Activated CD4-positive, alpha-beta memory T cell treated with anti-CD3 and anti-CD28 coated beads for 36 hours (primary cell): Measurements from ENCODE around the gene GARNL3. TPM values are rescaled to one million over a fixed set of nuclear protein-coding genes. Genes with fewer than 3 reads are reported as not detected.

Experiments used
- CTCF ChIA-PET: fragments of 350-600 bp; sonication (Branson Sonifier 250); formaldehyde crosslinking; loops from one replicate; lab custom pipeline; 2021; ENCODE audit warnings: antibody characterized with exemption, inconsistent platforms; lab: Charles Lee
- POLR2A ChIA-PET: fragments of 350-600 bp; sonication (Branson Sonifier 250); formaldehyde crosslinking; loops from one replicate; lab custom pipeline; 2021; ENCODE audit warnings: antibody characterized with exemption; lab: Charles Lee
- DNase-seq: peaks from one replicate; pipeline ENCODE4 v3.0.0-alpha.2; 2020
- H3K27ac Mint-ChIP-seq: one replicate; pipeline ENCODE4 v1.8.0; 2021; ENCODE audit warnings: mixed read lengths
- H3K27me3 Mint-ChIP-seq: one replicate; pipeline ENCODE4 v1.8.0; 2021; ENCODE audit warnings: mixed read lengths
- H3K36me3 Mint-ChIP-seq: one replicate; pipeline ENCODE4 v1.8.0; 2021; ENCODE audit warnings: mixed read lengths
- H3K4me1 Mint-ChIP-seq: one replicate; pipeline ENCODE4 v1.8.0; 2021; ENCODE audit warnings: low read depth, mixed read lengths
- H3K4me3 Mint-ChIP-seq: one replicate; pipeline ENCODE4 v1.8.0; 2021; ENCODE audit warnings: mild to moderate bottlenecking, mixed read lengths
- H3K9me3 Mint-ChIP-seq: one replicate; pipeline ENCODE4 v1.8.0; 2021; ENCODE audit warnings: mixed read lengths
- intact Hi-C: fragments of 100-400 bp; cut with micrococcal nuclease; formaldehyde crosslinking; loops from one replicate; pipeline ENCODE4 v1.15.1; 2023
- total RNA-seq, 2 experiments: library from RNA; stranded (reverse); gene quantifications; one replicate each; pipeline ENCODE4 v1.2.3, GENCODE V29; 2021

GARNL3 gene
- total RNA-seq, 2 experiments from 2014 or later = 3.5 to 3.9 TPM

DNA sequence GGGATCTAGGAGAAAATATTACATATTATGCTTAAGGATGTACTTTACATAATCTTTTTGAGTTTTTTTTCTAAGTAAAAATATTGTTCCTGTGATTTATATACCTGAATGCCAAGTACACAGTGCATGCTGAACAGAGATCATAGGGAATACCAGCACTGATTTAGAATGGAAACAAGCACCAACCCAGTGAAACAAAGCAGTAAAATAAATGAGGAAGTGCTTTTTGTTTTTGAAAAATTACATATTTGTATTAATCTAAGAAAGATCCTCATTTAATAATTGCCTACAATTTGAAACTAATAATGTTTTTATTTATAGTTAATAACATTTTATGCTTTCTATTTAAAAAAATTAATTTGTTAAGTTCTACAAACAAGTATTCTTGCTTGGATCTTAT is 18.0 kb downstream of the GARNL3 start:
- Mint-ChIP-seq H3K27ac (no peak overlapping the region), H3K4me3 (no peak overlapping the region), H3K9me3 (no peaks in the 10 kb centered on the region), H3K4me1 (peaks cover 7% of the 10 kb centered on the region), H3K36me3 (no peaks in the 10 kb centered on the region), H3K27me3 (peaks cover 1% of the 10 kb centered on the region)
- intact Hi-C loops = no loop called here
- DNase-seq = no peak
- ChIA-PET POLR2A (no interaction called here), CTCF (no interaction called here)

DNA sequence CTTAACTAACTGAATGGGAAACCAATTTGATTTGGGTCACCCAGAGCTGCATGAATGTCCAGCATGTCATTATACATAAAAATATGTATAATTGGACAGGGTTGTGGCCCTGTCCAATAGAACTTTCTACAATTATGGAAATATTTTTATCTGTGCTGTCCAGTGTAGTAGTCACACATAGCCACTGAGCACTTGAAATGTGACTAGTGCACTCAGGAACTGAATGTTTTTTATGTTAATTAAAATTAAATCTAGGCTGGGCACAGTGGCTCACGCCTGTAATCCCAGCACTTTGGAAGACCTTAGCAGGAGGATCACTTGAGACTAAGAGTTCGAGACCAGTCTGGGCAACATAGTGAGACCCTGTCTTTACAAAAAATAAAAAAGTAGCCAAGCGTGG is 18.6 kb downstream of the GARNL3 start:
- no peak overlapping the region for H3K27ac Mint-ChIP-seq
- no peaks in the 10 kb centered on the region for H3K9me3 Mint-ChIP-seq
- H3K27me3 Mint-ChIP-seq = peaks cover 4% of the 10 kb centered on the region
- ChIA-PET CTCF (interaction anchor here (1.0 kb wide), 1 partner anchor 12 kb away, joined by 3 read pairs; no protein-coding TSS in a partner anchor), POLR2A (no interaction called here)
- H3K36me3 Mint-ChIP-seq = no peaks in the 10 kb centered on the region
- H3K4me3 Mint-ChIP-seq = no peak overlapping the region
- intact Hi-C loops = no loop called here
- H3K4me1 Mint-ChIP-seq = peaks cover 7% of the 10 kb centered on the region
- DNase-seq = no peak

DNA sequence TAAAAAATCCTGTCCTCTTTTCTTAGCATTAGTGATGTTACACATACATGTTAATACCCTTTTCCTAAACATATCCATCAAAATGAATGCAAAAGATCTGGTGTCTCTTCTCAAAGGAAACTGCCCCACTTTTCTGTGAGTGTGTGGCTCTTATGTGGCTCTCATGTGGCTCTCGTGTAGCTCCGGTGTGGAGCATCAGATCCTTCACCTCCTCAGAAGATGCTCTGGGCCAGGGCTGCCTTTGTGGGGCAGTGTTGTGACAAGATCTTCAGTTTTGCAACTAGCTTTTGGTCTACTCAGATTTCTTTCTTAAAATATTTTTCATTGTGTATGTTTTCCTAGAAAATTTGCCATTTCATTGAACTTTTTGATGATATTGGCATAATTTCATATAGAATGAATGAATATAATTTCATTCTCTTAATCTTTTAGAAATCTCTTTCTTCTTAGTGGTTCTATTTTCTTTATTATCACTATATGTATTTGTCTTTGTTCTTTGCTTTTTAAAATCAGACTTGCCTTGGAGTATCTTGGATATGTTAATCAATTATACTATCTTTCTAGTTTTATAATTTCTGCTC is 19.4 kb downstream of the GARNL3 start:
- Mint-ChIP-seq H3K4me1 (no peaks in the 10 kb centered on the region), H3K36me3 (no peaks in the 10 kb centered on the region), H3K27ac (no peak overlapping the region), H3K9me3 (no peaks in the 10 kb centered on the region), H3K4me3 (no peak overlapping the region), H3K27me3 (peaks cover 6% of the 10 kb centered on the region)
- POLR2A ChIA-PET = interaction anchor here (0.6 kb wide), 1 partner anchor 104 kb away, joined by 3 read pairs; no protein-coding TSS in a partner anchor
- CTCF ChIA-PET = interaction anchor here (0.7 to 1.1 kb wide), 4 partner anchors 12 to 171 kb away, joined by 3 read pairs; no protein-coding TSS in a partner anchor
- DNase-seq = peak; percentile 39
- intact Hi-C loops = no loop called here

DNA sequence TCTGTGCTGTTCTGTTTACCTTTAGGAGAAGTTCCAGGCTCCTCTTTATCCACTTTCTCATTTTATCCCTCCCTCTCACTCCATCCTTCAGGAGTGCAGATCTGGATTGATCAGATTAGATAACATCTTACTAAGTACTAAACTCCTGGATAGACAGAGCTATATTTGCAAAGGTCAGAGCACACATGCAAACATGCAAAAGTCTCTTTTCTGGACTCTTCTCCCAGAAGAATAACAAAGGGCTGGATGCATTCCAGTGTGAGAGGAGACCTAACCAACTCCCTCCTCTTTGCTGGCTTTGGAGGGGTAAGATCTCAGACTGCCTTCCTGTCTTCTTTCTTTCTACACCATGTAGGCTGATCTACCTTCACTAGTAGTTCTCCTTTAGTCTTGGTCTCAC is 21.4 kb downstream of the GARNL3 start:
- Mint-ChIP-seq H3K4me1 (no peaks in the 10 kb centered on the region), H3K36me3 (no peaks in the 10 kb centered on the region), H3K27ac (no peak overlapping the region), H3K9me3 (no peaks in the 10 kb centered on the region), H3K4me3 (no peak overlapping the region), H3K27me3 (peaks cover 10% of the 10 kb centered on the region)
- POLR2A ChIA-PET = no interaction called here
- intact Hi-C loops = no loop called here
- CTCF ChIA-PET = no interaction called here
- DNase-seq = no peak

DNA sequence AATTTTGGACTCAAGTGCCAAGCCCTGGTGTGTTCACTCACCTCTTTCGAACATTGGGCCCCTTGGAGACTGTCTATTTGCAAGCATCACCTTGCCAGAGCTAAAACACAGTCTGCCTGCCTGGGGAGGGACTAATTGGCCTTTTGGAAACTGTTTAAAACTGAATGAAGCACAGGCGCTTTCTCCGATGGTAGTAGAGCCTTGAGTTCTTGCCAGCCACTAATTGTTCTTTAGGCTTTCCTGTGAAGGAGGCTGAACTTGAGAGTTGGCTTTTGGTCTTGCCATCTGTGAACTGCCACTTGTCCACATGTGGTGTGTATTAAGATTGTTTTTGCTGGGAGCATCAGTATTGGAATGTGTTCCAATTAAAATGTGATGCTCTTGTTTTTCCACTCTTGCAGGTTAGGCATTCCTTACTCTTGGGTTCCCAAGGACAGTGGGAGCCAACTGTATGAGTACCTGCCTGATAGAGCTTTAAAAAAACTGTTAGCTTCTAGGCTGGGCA is 26.0 kb downstream of the GARNL3 start:
- Mint-ChIP-seq H3K4me3 (no peak overlapping the region), H3K36me3 (no peaks in the 10 kb centered on the region), H3K9me3 (no peaks in the 10 kb centered on the region), H3K4me1 (no peaks in the 10 kb centered on the region), H3K27me3 (peaks cover 10% of the 10 kb centered on the region), H3K27ac (no peak overlapping the region)
- POLR2A ChIA-PET = no interaction called here
- CTCF ChIA-PET = interaction anchor here (1.4 kb wide), 1 partner anchor 106 kb away, joined by 3 read pairs; the partner anchor contains the start of gene SLC2A8
- intact Hi-C loops = no loop called here
- no peak for DNase-seq

DNA sequence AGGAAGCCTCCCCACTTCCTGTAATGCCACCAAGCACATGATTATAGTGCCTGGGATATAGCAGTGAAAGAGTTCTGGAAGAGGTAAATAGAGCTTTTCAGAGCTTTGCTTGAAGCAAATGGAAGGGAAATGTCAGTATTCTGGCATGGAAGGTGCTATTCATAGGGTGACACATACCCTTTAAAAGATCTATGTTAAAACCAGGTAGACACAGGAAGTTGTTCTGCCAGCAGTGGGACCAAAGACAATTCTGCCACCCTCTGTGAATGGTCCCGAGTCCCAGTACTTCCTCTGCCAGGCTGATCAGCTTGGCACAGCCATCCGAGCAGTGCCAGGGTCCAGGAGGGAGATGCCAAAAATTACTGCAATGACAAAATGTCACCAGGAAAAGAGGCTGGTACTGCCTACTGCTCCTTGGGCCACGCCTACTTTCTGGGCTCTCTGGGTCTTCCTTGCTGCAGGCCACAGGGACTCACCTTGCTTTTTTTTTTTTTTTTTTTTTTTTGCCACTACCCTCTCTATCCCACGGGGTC is 26.7 kb downstream of the GARNL3 start:
- CTCF ChIA-PET = interaction anchor here (1.4 kb wide), 1 partner anchor 106 kb away, joined by 3 read pairs; the partner anchor contains the start of gene SLC2A8
- H3K4me3 Mint-ChIP-seq = no peak overlapping the region
- no peaks in the 10 kb centered on the region for H3K36me3 Mint-ChIP-seq
- peaks cover 10% of the 10 kb centered on the region for H3K27me3 Mint-ChIP-seq
- H3K9me3 Mint-ChIP-seq = no peaks in the 10 kb centered on the region
- H3K27ac Mint-ChIP-seq = no peak overlapping the region
- POLR2A ChIA-PET = no interaction called here
- DNase-seq = no peak
- intact Hi-C loops = no loop called here
- no peaks in the 10 kb centered on the region for H3K4me1 Mint-ChIP-seq

DNA sequence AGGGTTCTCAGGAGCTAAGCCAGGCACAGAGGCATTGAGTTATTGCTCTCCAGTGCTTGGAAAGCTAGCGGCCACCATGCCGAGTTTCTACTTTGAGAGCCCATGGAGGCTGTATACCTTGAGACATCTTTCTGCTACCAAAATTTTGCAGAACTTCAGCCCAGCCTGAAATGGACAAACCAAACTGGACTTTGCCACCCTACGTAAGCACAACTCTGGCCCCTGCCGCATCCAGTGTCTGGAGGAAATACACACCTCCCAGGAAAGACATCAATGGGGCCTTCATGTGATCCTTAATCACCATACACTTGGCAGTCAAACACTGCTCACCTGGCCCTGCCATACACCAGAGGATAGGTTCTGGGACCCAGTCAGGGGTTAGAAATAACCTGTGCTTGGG is 27.8 kb downstream of the GARNL3 start:
- Mint-ChIP-seq H3K36me3 (no peaks in the 10 kb centered on the region), H3K27me3 (peaks cover 10% of the 10 kb centered on the region), H3K27ac (no peak overlapping the region), H3K4me3 (no peak overlapping the region), H3K4me1 (no peaks in the 10 kb centered on the region), H3K9me3 (no peaks in the 10 kb centered on the region)
- CTCF ChIA-PET = no interaction called here
- POLR2A ChIA-PET = no interaction called here
- DNase-seq = no peak
- intact Hi-C loops = no loop called here

DNA sequence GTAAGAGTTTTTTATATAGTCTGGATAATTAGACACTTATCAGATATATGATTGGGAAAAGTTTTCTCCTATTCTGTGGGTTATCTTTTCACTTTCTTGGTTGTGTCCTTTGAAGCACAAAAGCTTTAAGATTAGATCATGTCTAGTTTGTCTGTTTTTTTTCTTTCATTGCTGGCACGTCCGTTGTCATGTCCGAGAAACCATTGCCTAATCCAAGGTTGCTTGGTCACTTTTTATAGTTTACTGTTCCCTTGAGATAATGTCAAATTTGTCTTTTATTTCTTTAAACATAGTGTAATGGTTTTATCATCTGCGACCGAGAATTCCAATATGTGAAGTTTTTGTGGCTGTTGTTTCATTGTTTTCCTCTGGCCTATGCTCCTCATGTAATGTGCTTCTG is 28.8 kb downstream of the GARNL3 start:
- Mint-ChIP-seq H3K27ac (no peak overlapping the region), H3K4me3 (no peak overlapping the region), H3K4me1 (no peaks in the 10 kb centered on the region), H3K36me3 (no peaks in the 10 kb centered on the region), H3K27me3 (peaks cover 6% of the 10 kb centered on the region), H3K9me3 (no peaks in the 10 kb centered on the region)
- intact Hi-C loops = no loop called here
- no peak for DNase-seq
- ChIA-PET CTCF (no interaction called here), POLR2A (no interaction called here)

DNA sequence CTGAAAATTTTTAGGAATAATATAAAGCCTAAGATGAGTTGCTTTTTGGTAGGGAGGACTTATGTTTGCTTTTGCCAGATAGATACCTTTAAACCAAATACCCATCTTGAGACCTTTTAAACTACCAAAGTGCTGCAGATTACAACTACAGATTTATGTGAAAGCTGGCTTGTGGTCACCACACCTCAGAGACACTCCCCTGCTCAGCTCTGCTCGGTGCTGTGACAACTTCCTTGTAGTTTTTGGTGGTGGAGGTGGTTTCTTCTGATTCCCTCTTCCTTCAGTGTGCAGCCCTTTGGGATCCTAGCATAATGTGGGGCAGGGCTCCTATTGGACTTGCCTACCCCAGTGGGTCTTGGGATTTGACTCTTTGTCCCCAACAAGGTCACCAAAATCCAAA is 29.2 kb downstream of the GARNL3 start:
- no peaks in the 10 kb centered on the region for H3K36me3 Mint-ChIP-seq
- H3K4me1 Mint-ChIP-seq = no peaks in the 10 kb centered on the region
- intact Hi-C loops = no loop called here
- peaks cover 5% of the 10 kb centered on the region for H3K27me3 Mint-ChIP-seq
- H3K9me3 Mint-ChIP-seq = no peaks in the 10 kb centered on the region
- no peak overlapping the region for H3K27ac Mint-ChIP-seq
- ChIA-PET POLR2A (no interaction called here), CTCF (no interaction called here)
- DNase-seq = no peak
- no peak overlapping the region for H3K4me3 Mint-ChIP-seq

DNA sequence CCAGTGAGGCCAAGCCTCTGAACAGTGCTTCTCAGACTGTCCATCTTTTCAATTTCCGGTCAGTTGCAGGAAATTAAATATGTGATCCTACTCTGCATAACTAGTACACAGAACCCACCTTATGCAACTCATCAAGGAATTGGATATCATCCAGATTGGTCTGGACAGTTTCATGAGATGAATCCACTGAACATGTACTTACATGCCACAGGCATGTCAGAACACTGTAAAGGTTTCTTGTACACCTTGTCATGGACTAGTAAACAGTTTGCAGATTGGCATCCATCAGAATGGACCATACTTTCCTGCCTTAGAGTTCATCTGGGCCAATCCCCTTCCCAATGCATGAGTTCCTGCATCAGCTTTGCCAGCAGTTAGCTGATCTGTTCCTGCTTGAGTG is 30.4 kb downstream of the GARNL3 start:
- Mint-ChIP-seq H3K36me3 (no peaks in the 10 kb centered on the region), H3K27me3 (peaks cover 2% of the 10 kb centered on the region), H3K27ac (no peak overlapping the region), H3K4me3 (no peak overlapping the region), H3K4me1 (no peaks in the 10 kb centered on the region), H3K9me3 (no peaks in the 10 kb centered on the region)
- intact Hi-C loops = no loop called here
- no peak for DNase-seq
- ChIA-PET CTCF (no interaction called here), POLR2A (no interaction called here)

DNA sequence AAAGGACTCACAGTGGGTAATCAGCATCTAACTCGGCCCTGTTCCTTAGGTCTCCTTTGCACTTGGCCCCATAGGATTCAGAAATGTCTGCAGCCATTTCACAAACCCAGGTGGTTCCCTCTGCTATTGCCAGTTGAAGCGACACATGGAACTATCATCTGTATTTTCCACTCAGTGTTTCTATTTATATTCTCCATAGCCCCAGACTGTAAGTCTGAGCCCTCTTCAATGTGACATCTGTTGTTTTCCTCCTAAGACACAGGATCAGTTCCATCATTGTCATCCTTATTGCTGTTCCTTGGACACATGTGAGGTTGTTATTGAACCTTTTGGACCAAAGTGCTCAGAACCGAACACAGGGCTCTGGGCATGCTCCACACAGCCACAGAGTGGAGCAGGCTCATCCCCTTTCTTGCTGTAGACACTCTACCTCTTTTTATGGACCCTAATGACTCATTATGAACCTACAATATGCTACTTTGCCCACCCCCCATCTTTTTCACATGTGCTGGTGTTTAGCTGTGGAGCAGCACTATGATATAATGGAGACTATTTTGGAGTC is 36.4 kb downstream of the GARNL3 start:
- CTCF ChIA-PET = interaction anchor here (1.0 kb wide), 1 partner anchor 88 kb away, joined by 4 read pairs; no protein-coding TSS in a partner anchor
- intact Hi-C loops = no loop called here

DNA sequence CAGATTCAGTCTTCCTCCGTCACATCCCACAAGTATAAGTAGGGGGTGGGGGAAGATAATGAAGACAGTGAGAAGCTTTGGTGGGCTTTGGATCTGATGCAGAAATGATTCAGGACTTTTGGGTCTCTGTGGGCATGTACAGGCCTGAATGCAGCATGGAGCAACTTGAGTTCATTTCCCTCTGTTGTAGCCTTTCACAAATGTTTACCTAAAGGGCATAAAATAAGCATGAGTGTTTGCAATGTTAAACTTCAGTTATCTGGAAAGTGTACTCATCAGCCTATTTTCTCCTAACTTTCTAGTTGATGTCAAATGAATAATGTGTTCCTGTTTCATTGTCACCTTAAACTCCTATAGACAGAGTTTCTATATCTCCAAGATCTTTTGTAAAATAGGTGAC is 39.3 kb downstream of the GARNL3 start:
- Mint-ChIP-seq H3K36me3 (no peaks in the 10 kb centered on the region), H3K4me1 (no peaks in the 10 kb centered on the region), H3K4me3 (no peak overlapping the region), H3K27ac (no peak overlapping the region), H3K27me3 (peaks cover 3% of the 10 kb centered on the region), H3K9me3 (no peaks in the 10 kb centered on the region)
- ChIA-PET POLR2A (no interaction called here), CTCF (no interaction called here)
- no peak for DNase-seq
- intact Hi-C loops = no loop called here

More for the DNA sequence above, 36.4 kb downstream of the GARNL3 start:
- no peak for DNase-seq
- POLR2A ChIA-PET = no interaction called here
- Mint-ChIP-seq H3K36me3 (no peaks in the 10 kb centered on the region), H3K27me3 (no peaks in the 10 kb centered on the region), H3K4me3 (no peak overlapping the region), H3K27ac (no peak overlapping the region), H3K9me3 (no peaks in the 10 kb centered on the region), H3K4me1 (no peaks in the 10 kb centered on the region)
